HUES64 (cell line): ENCODE data around the gene WIF1. TPM values are rescaled to one million over a fixed set of nuclear protein-coding genes. Genes with fewer than 3 reads are reported as not detected.

Experiments used
- H3K27ac ChIP-seq: 2 replicates; pipeline ENCODE4 v1.7.0; 2013; ENCODE audit warnings: low read depth, low read length, inconsistent platforms
- H3K27me3 ChIP-seq: 2 replicates; pipeline ENCODE4 v1.6.1; 2013; ENCODE audit warnings: mild to moderate bottlenecking, low read length; ENCODE audit not compliant: insufficient read depth
- H3K36me3 ChIP-seq: 2 replicates; pipeline ENCODE4 v1.6.1; 2013; ENCODE audit warnings: mild to moderate bottlenecking, low read length; ENCODE audit not compliant: insufficient read depth
- H3K4me1 ChIP-seq: 2 replicates; pipeline ENCODE4 v1.6.1; 2013; ENCODE audit warnings: mild to moderate bottlenecking, low read length, moderate library complexity; ENCODE audit not compliant: insufficient read depth
- H3K4me3 ChIP-seq: 2 replicates; pipeline ENCODE4 v1.5.1; 2013; ENCODE audit warnings: mild to moderate bottlenecking, low read length, moderate library complexity
- H3K9ac ChIP-seq: 2 replicates; pipeline ENCODE4 v1.6.1; 2013; ENCODE audit warnings: mild to moderate bottlenecking, low read depth, low read length
- H3K9me3 ChIP-seq: 2 replicates; pipeline ENCODE4 v1.6.1; 2013; ENCODE audit warnings: low read depth, low read length; ENCODE audit not compliant: insufficient read depth
- WGBS: fragments of 150-250, 120-280 bp; methylation state at CpG from one replicate; pipeline ENCODE4 v1.1.7; 2013; ENCODE audit warnings: missing lambda C conversion rate; 5-methylcytosine and 5-hydroxymethylcytosine counted together
- polyA plus RNA-seq, 2 experiments: library from polyadenylated mRNA; stranded (reverse); fragments of 50-300 nt; gene quantifications; one replicate each; pipeline ENCODE4 v1.2.3, GENCODE V29; 2013

The WIF1 gene, protein sequence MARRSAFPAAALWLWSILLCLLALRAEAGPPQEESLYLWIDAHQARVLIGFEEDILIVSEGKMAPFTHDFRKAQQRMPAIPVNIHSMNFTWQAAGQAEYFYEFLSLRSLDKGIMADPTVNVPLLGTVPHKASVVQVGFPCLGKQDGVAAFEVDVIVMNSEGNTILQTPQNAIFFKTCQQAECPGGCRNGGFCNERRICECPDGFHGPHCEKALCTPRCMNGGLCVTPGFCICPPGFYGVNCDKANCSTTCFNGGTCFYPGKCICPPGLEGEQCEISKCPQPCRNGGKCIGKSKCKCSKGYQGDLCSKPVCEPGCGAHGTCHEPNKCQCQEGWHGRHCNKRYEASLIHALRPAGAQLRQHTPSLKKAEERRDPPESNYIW
- 1.5 TPM for polyA plus RNA-seq (2013, experiment 1 of 2)
- polyA plus RNA-seq (2013, experiment 2 of 2) = 1.4 TPM

DNA sequence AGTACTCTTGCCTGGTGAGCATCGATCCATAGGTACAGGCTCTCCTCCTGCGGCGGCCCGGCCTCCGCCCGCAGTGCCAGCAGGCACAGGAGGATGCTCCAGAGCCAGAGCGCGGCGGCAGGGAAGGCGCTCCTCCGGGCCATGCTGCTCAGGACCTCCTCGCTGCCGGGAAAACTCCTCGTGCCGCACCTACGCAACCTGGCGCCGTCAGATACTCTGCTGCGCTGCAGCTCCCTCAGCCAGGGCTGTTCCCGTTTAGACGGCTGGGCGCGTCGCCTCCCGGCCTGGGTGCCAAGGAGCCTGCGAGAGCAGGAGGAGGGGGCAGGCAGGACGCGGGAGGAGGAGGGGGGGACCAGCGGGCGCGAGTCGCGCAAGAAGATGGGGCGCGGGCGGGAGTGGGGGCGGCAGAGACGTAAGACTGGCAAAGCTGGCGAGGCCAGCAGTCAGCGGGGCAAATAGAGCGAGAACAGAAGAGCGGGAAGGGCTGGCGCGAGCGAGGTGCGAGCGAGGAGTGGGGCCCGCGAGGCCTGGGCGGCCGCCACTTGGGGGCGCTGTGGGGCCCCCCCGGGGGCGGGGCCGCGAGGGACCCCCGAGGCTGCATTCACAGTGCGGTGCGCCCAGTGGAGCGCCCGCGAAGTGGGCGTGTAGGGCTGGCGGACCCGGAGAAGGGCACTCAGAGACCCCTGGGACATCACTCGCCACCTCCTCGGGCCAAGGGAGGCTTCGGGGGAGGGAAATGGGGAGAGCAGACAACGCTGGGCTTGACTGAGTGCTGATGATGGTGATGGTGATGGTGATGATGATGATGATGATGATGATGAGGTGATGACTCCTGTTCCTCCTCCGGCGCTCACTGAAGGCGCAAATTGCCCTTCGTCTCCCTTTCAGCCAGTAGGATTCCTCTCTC lies at the start of gene WIF1:
WIF1 (minus strand) TSS at position 257 of the 907 bp plus-strand sequence; CDS start at position 143, 114 bp downstream.
- Histone ChIP-seq H3K4me3 (peak within 1 kb of the TSS; percentile 43), H3K9ac (no peak within 1 kb of the TSS)

DNA sequence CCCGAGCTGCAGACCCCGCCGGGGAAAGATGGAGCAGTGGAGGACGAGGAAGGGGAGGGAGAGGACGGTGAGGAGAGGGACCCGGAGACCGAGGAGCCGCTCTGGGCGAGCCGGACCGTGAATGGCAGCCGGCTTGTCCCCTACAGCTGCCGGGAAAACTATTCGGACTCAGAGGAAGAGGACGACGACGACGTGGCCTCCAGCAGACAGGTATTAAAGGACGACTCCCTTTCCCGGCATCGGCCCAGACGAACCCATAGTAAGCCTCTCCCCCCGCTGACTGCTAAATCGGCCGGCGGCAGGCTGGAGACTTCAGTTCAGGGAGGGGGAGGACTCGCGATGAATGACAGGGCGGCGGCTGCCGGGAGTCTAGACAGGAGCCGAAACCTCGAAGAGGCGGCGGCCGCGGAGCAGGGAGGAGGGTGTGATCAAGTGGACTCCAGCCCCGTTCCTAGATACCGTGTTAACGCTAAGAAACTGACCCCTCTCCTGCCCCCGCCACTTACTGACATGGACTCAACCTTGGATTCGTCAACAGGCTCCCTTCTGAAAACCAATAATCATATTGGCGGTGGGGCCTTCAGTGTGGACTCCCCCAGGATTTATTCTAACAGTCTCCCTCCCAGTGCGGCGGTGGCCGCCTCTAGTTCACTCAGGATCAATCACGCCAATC lies 49.2 kb upstream of the WIF1 start:
- H3K4me3 ChIP-seq = peak overlapping the region; percentile 98
- H3K4me1 ChIP-seq = peaks cover 29% of the 10 kb centered on the region
- peaks cover 17% of the 10 kb centered on the region for H3K36me3 ChIP-seq
- peak overlapping the region; percentile 91 for H3K9ac ChIP-seq
- H3K27ac ChIP-seq = no peak overlapping the region
- peaks cover 19% of the 10 kb centered on the region; the same call in 1 of the 2 replicates for H3K27me3 ChIP-seq
- no peaks in the 10 kb centered on the region for H3K9me3 ChIP-seq
- WGBS = under 1% methylated on average over 47 of the region's 47 CpGs

More for the DNA sequence above, at the start of gene WIF1:
- peaks cover 66% of the 10 kb centered on the region for H3K27me3 ChIP-seq
- 0 out of 2 replicates have a peak, but pooled peaks cover 2% of the 10 kb centered on the region for H3K4me1 ChIP-seq
- H3K36me3 ChIP-seq = no peaks in the 10 kb centered on the region
- WGBS = 10% methylated on average over 73 of the region's 73 CpGs
- H3K9me3 ChIP-seq = no peaks in the 10 kb centered on the region
- no peak within 1 kb of the TSS for H3K27ac ChIP-seq

DNA sequence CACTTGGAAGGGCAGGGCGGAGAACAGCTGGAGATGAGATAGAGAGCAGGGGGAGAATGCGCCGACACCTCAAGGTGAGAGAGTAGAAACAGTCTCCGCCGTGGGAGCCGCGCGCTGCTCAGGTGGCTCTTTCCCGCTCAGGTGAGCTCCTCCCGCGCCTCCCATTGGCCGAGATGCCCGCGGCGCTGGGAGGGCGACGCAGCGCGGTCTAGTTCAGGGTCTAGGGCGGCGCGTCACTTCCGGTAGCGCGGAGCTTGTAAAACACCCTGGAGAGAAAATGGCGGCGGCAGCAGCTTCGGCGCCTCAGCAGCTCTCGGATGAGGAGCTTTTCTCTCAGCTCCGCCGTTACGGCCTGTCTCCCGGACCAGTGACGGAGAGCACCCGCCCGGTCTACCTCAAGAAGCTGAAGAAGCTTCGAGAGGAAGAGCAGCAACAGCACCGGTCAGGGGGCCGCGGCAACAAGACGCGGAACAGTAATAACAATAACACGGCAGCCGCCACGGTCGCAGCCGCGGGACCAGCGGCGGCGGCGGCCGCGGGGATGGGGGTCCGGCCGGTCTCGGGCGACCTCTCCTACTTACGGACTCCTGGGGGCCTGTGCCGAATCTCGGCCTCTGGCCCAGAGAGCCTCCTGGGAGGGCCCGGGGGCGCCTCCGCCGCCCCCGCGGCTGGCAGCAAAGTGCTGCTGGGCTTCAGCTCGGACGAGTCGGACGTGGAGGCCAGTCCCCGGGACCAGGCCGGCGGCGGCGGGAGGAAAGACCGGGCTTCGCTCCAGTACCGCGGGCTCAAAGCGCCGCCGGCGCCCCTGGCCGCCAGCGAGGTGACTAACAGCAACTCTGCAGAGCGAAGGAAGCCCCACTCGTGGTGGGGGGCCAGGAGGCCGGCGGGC lies 48.5 kb upstream of the WIF1 start, which contains the start of gene LEMD3:
LEMD3 (plus strand) TSS at position 264 of the 889 bp plus-strand sequence; CDS start at position 278, 14 bp downstream.
- peaks cover 19% of the 10 kb centered on the region; the same call in 1 of the 2 replicates for H3K27me3 ChIP-seq
- peaks cover 12% of the 10 kb centered on the region for H3K36me3 ChIP-seq
- under 1% methylated on average over 91 of the region's 91 CpGs for WGBS
- peak within 1 kb of the TSS; percentile 98 for H3K4me3 ChIP-seq
- H3K4me1 ChIP-seq = peaks cover 29% of the 10 kb centered on the region
- no peaks in the 10 kb centered on the region for H3K9me3 ChIP-seq
- peak within 1 kb of the TSS; percentile 91 for H3K9ac ChIP-seq
- peak within 1 kb of the TSS; percentile 94 for H3K27ac ChIP-seq

DNA sequence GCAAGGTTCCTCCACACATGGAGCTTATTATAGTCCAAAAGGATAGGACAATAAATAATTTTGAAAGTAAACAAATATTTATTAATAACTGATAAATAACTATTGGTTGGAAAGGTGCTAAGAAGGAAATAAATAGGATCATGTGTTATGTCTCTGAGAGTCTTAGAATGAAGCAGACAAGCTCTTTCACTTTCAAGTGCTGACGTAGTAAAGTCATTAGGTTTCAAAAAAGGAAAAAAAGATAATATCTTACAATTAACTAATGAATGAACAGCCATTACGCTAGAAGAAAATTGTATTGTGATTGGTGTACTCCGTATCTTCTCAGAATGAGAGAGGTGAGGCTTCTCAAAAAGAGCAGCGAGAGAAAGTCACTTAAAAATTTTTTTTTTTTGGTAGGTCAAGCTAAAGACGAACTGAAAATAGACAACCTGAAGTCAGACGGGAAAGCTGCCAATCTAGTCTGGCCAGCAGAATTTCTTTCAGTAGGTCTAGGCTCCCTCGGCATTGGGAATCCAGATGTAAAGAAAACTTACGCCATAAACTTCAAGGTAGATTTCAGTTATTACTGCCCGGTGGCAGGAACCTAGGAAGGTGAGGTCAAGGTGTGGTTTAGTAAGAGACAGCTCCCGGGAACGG lies 47.7 kb upstream of the WIF1 start:
- WGBS = 51% methylated on average over 10 of the region's 11 CpGs
- H3K9ac ChIP-seq = 0 out of 2 replicates have a peak overlapping the region, but pooled peaks have one; percentile 61
- H3K27me3 ChIP-seq = peaks cover 19% of the 10 kb centered on the region; the same call in 1 of the 2 replicates
- peaks cover 28% of the 10 kb centered on the region for H3K4me1 ChIP-seq
- no peaks in the 10 kb centered on the region for H3K9me3 ChIP-seq
- H3K4me3 ChIP-seq = peak overlapping the region; percentile 98
- H3K27ac ChIP-seq = no peak overlapping the region
- peaks cover 7% of the 10 kb centered on the region; the same call in 1 of the 2 replicates for H3K36me3 ChIP-seq

DNA sequence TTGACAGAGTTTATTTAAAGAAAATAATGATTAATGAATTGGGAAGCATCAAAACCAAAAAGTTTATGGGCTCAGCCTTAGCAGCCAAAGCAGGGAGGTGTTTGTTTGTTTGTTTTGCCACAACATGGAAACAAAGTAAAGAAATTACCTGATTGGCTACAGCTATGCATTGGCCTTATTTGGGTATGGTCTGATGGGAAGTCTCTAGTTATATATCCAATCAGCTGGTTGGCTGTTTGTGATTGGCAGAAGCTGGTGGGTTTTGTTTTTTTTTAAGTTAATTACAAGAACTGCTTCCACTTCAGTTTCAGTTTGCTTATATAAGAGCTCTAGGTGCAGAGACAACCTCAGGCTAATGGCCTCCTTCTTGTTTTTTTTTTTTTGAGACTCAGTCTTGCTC lies 43.7 kb upstream of the WIF1 start:
- no peak overlapping the region for H3K27ac ChIP-seq
- no peak overlapping the region for H3K4me3 ChIP-seq
- no peaks in the 10 kb centered on the region for H3K36me3 ChIP-seq
- H3K4me1 ChIP-seq = 0 out of 2 replicates have a peak, but pooled peaks cover 6% of the 10 kb centered on the region
- H3K9me3 ChIP-seq = no peaks in the 10 kb centered on the region
- peaks cover 24% of the 10 kb centered on the region; the same call in 1 of the 2 replicates for H3K27me3 ChIP-seq
- H3K9ac ChIP-seq = no peak overlapping the region

DNA sequence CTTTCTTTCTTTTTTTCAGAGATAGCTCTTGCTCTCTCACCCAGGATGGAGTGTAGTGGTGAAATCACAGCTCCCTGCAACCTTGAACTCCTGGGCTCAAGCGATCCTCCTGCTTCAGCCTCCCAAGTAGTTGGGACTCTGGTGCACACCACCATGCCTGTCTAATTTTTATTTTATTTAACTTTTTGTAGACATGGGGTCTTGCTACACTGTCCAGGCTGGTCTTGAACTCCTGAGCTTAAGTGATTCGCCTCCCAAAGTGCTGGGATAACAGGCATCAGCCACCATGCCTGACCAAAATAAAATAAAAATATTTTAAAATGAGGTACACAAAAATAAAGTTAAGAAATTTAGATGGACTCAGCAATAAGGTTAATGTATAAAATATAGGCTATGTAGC lies 43.1 kb upstream of the WIF1 start:
- Histone ChIP-seq H3K4me1 (0 out of 2 replicates have a peak, but pooled peaks cover 6% of the 10 kb centered on the region), H3K27me3 (peaks cover 25% of the 10 kb centered on the region), H3K4me3 (no peak overlapping the region), H3K9me3 (no peaks in the 10 kb centered on the region), H3K36me3 (no peaks in the 10 kb centered on the region), H3K27ac (no peak overlapping the region), H3K9ac (no peak overlapping the region)
- 94% methylated on average over 2 of the region's 2 CpGs for WGBS

DNA sequence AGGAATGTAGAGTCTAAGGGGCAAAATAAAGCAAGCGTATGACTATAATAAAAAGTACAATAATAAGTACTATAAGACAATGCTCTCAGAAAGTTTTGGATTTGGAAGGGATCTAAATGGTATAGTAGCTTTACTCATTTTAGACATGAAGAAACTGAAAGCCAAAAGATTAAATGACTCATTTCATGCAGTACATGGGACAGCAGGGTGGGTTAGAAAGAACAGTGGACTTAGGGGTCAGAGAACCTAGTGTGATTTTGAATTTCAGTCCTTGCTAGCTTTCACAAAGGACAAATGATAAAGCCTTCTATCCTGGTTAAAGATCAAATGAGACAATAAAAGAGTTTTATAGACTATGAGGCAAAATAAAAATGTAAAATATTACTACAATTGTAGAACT lies 41.5 kb upstream of the WIF1 start:
- H3K9ac ChIP-seq = no peak overlapping the region
- no peaks in the 10 kb centered on the region for H3K4me1 ChIP-seq
- H3K27me3 ChIP-seq = peaks cover 16% of the 10 kb centered on the region
- no peak overlapping the region for H3K27ac ChIP-seq
- no CpG with 5 or more reads among the region's 1 CpG for WGBS
- H3K9me3 ChIP-seq = no peaks in the 10 kb centered on the region
- H3K4me3 ChIP-seq = no peak overlapping the region
- H3K36me3 ChIP-seq = no peaks in the 10 kb centered on the region

DNA sequence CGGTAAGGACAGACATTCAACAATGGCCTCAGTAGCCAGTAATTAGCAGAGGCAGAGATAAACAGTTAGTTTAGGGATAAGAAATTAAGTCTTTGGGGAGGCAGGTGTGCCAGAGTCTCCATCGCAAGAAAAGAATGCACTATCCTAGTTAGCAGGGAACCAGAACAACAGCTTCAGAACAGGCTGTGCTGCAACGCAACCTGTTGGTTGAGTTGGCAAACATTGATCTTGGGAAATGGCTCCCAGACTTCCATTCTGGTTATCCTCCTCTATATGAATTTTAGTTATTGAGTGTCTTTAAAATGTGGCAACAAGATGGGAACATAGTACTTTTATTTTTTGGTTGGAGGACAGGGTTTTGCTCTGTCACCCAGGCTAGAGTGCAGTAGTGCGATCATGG lies 36.0 kb upstream of the WIF1 start:
- Histone ChIP-seq H3K9ac (no peak overlapping the region), H3K9me3 (no peaks in the 10 kb centered on the region), H3K4me1 (no peaks in the 10 kb centered on the region; the same call in 1 of the 2 replicates), H3K27me3 (peaks cover 8% of the 10 kb centered on the region), H3K27ac (no peak overlapping the region), H3K4me3 (no peak overlapping the region), H3K36me3 (no peaks in the 10 kb centered on the region)
- 91% methylated on average over 4 of the region's 4 CpGs for WGBS

DNA sequence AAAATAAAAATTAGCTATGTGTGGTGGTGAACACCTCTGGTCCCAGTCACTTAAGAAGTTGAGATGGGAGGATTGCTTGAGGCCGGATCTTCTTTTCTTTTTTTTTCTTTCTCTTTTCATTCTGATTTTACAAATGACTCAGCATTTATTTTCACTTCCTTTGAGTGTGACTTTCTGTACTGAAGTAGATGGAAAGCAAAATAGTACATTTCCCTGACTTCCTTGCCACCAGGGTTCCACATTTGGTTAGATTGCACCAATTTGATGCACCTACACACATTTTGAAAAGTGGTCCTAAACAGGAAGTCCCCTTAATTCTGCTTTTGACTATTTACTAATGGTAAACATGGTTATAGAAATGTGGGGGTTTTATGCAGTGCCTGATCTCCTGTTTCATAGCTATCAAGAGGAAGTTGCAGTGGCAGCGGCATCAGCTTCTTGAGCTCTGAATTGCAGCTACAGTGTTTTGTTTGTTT lies 35.3 kb upstream of the WIF1 start:
- Histone ChIP-seq H3K4me1 (no peaks in the 10 kb centered on the region; the same call in 1 of the 2 replicates), H3K36me3 (no peaks in the 10 kb centered on the region), H3K27me3 (peaks cover 7% of the 10 kb centered on the region), H3K9me3 (no peaks in the 10 kb centered on the region), H3K27ac (no peak overlapping the region), H3K4me3 (no peak overlapping the region), H3K9ac (no peak overlapping the region)
- WGBS = 86% methylated on average over 1 of the region's 2 CpGs
